ENCODE results near the gene MRPS10. TPM values are rescaled to one million over a fixed set of nuclear protein-coding genes. Genes with fewer than 3 reads are reported as not detected.
"Not testable (repeated sequence)": the region's sequence is repeated elsewhere in the genome, so short reads cannot be mapped to it uniquely, and the experiment has no call there.

Gene MRPS10
- total RNA-seq, 1 donor: 52.5 TPM

- H3K9me3 ChIP-seq (ENCODE audit: low read depth, low read length): no peaks in the 10 kb centered on the region
- H3K79me2 ChIP-seq (ENCODE audit: insufficient read depth, low read length): peaks cover 34% of the 10 kb centered on the region
- DNase-seq (ENCODE audit: insufficient read length, low spot score, missing footprints): no peak
- peaks cover 47% of the 10 kb centered on the region for H3K36me3 ChIP-seq (ENCODE audit: insufficient read depth, low read length)
- TF ChIP-seq CTCF (IDR thresholded peaks at IDR 0.05; ENCODE audit: extremely low read depth, low read depth, low read length): no peak
- no peaks in the 10 kb centered on the region for H3K27me3 ChIP-seq (ENCODE audit: insufficient read depth, low read length)
- no peak overlapping the region for H3K4me3 ChIP-seq (ENCODE audit: insufficient read depth, low read length)
- no peak overlapping the region for H3K4me2 ChIP-seq (ENCODE audit: insufficient read depth, low read length)
- H4K20me1 ChIP-seq (ENCODE audit: insufficient read depth, low read length): no peaks in the 10 kb centered on the region
- no peak overlapping the region for H3K27ac ChIP-seq (ENCODE audit: low read depth, low read length)
- H2AFZ ChIP-seq (ENCODE audit: low read length): no peak overlapping the region
- H3K4me1 ChIP-seq (ENCODE audit: insufficient read depth, low read length): peaks cover 11% of the 10 kb centered on the region
Observed at GRCh38 chr6:42212442-42212841, 5.2 kb downstream of the MRPS10 start.

- no peak for TF ChIP-seq CTCF (IDR thresholded peaks at IDR 0.05; ENCODE audit: extremely low read depth, low read depth, low read length)
Observed at GRCh38 chr6:42211726-42212125, 5.9 kb downstream of the MRPS10 start.

DNA sequence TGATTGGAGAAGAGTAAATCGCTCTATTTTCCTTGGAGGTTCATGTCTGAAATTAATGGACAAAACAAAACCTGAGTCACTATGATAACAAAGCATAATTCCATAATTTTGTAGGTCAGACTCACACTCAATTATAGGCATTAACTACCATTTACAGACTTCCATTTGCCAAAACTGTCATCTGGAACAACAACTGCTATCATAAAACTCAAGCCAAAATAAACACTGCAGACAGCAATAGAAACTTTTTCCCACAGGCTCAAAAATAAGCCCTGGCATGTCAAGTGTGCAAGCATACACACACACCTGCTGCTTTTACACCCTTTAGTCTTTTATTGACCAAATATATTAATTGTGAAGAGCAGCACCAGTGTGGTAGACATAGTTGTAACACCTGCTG is 7.1 kb downstream of the MRPS10 start:
- H3K4me1 ChIP-seq (ENCODE audit: insufficient read depth, low read length): no peaks in the 10 kb centered on the region
- H2AFZ ChIP-seq (ENCODE audit: low read length): no peak overlapping the region
- H3K27ac ChIP-seq (ENCODE audit: low read depth, low read length): peak overlapping the region; percentile 43
- no peak for DNase-seq (ENCODE audit: insufficient read length, low spot score, missing footprints)
- peaks cover 54% of the 10 kb centered on the region for H3K36me3 ChIP-seq (ENCODE audit: insufficient read depth, low read length)
- H3K4me3 ChIP-seq (ENCODE audit: insufficient read depth, low read length): no peak overlapping the region
- H3K79me2 ChIP-seq (ENCODE audit: insufficient read depth, low read length): peaks cover 18% of the 10 kb centered on the region
- no peaks in the 10 kb centered on the region for H3K27me3 ChIP-seq (ENCODE audit: insufficient read depth, low read length)
- no peaks in the 10 kb centered on the region for H3K9me3 ChIP-seq (ENCODE audit: low read depth, low read length)
- no peak overlapping the region for H3K4me2 ChIP-seq (ENCODE audit: insufficient read depth, low read length)
- no peaks in the 10 kb centered on the region for H4K20me1 ChIP-seq (ENCODE audit: insufficient read depth, low read length)
- TF ChIP-seq CTCF (IDR thresholded peaks at IDR 0.05; ENCODE audit: extremely low read depth, low read depth, low read length): no peak

More at GRCh38 chr6:42211726-42212125, 5.9 kb downstream of the MRPS10 start:
- no peak for DNase-seq (ENCODE audit: insufficient read length, low spot score, missing footprints)
- H3K9me3 ChIP-seq (ENCODE audit: low read depth, low read length): no peaks in the 10 kb centered on the region
- peaks cover 27% of the 10 kb centered on the region for H3K79me2 ChIP-seq (ENCODE audit: insufficient read depth, low read length)
- no peaks in the 10 kb centered on the region for H4K20me1 ChIP-seq (ENCODE audit: insufficient read depth, low read length)
- no peak overlapping the region for H3K4me3 ChIP-seq (ENCODE audit: insufficient read depth, low read length)
- H3K36me3 ChIP-seq (ENCODE audit: insufficient read depth, low read length): peaks cover 49% of the 10 kb centered on the region
- no peak overlapping the region for H3K4me2 ChIP-seq (ENCODE audit: insufficient read depth, low read length)
- peaks cover 5% of the 10 kb centered on the region for H3K4me1 ChIP-seq (ENCODE audit: insufficient read depth, low read length)
- H2AFZ ChIP-seq (ENCODE audit: low read length): no peak overlapping the region
- H3K27me3 ChIP-seq (ENCODE audit: insufficient read depth, low read length): no peaks in the 10 kb centered on the region
- no peak overlapping the region for H3K27ac ChIP-seq (ENCODE audit: low read depth, low read length)

GRCh38 chr6:42207559-42207958 is 10.1 kb downstream of the MRPS10 start:
- H2AFZ ChIP-seq (ENCODE audit: low read length); H3K4me2 ChIP-seq (ENCODE audit: insufficient read depth, low read length); H3K4me1 ChIP-seq (ENCODE audit: insufficient read depth, low read length); H3K27ac ChIP-seq (ENCODE audit: low read depth, low read length); DNase-seq (ENCODE audit: insufficient read length, low spot score, missing footprints); H3K9me3 ChIP-seq (ENCODE audit: low read depth, low read length); H3K79me2 ChIP-seq (ENCODE audit: insufficient read depth, low read length); H4K20me1 ChIP-seq (ENCODE audit: insufficient read depth, low read length); H3K4me3 ChIP-seq (ENCODE audit: insufficient read depth, low read length); H3K27me3 ChIP-seq (ENCODE audit: insufficient read depth, low read length): not testable (repeated sequence)
- peaks cover 40% of the 10 kb centered on the region for H3K36me3 ChIP-seq (ENCODE audit: insufficient read depth, low read length)

Measured in osteoblast (primary cell).